Activated CD8-positive, alpha-beta memory T cell treated with anti-CD3 and anti-CD28 coated beads for 48 hours (primary cell): ENCODE measurements around the gene IL23R.
"Not testable (repeated sequence)": the region's sequence is repeated elsewhere in the genome, so short reads cannot be mapped to it uniquely, and the experiment has no call there.

Experiments used
- DNase-seq, 3 experiments: peaks; one replicate each; pipeline ENCODE4 v3.0.0-alpha.2; 2020; ENCODE audit warnings: low read depth in 2 of 3, low spot score in 2 of 3

IL23R gene, protein sequence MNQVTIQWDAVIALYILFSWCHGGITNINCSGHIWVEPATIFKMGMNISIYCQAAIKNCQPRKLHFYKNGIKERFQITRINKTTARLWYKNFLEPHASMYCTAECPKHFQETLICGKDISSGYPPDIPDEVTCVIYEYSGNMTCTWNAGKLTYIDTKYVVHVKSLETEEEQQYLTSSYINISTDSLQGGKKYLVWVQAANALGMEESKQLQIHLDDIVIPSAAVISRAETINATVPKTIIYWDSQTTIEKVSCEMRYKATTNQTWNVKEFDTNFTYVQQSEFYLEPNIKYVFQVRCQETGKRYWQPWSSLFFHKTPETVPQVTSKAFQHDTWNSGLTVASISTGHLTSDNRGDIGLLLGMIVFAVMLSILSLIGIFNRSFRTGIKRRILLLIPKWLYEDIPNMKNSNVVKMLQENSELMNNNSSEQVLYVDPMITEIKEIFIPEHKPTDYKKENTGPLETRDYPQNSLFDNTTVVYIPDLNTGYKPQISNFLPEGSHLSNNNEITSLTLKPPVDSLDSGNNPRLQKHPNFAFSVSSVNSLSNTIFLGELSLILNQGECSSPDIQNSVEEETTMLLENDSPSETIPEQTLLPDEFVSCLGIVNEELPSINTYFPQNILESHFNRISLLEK

DNA sequence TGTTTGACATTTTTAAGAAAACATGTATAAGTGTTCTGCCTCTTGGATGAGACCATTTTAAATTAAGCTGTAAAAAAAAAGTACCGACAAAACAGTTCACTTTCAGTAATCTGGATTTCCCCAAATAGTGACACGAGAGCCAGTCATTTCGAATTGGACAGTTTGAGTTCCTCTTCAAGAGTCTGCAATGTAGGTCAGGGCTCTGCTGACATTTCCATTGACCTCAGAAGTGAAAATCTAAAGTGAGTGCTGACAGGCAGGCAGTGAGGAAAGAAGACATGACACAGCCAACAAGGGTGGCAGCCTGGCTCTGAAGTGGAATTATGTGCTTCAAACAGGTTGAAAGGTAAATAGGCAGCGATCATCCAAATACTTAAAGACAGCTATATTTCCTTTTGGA, at the start of gene IL23R:
TSS of gene IL23R (plus strand) at position 259 of the 400 bp plus-strand sequence. CDS start 1,667 bp downstream, outside the sequence.
- no peak for DNase-seq

DNA sequence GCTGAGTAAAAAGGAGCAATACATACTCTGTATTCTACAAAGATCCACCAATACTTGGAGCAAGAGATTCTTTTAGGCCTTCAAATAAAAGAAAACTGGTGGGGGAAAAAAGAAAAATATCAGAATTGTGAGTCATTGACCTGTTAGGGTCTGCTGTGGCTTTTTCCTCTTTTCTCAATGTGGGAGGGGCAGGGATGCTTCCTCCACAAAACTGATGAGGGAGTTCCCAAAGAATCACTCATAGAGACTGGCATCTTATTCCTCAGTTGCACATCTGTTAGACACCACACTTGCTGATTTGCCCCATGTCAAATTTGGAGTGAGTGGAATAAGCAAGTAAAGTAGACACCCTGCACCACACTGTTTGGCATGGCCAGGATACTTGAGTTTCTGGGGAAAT, 48.1 kb upstream of the IL23R start:
- no peak for DNase-seq

DNA sequence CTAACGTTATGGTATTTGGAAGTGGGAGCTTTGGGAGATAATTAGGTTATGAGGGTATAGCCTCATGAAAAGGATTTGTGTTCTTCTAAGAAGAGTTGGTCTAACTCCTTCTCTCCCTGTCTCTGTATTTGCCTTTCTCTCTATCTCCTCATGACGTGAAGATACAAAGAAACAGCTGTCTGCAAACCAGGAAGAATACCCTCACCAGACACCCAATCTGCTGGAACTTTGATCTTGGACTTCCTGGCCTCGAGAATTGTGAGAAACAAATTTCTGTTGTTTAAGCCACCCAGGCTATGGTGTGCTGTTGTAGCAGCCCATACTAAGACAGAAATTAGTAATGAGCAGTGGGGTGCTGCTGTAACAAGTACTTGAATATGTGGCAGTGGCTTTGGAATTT, 47.6 kb upstream of the IL23R start:
- no peak for DNase-seq

DNA sequence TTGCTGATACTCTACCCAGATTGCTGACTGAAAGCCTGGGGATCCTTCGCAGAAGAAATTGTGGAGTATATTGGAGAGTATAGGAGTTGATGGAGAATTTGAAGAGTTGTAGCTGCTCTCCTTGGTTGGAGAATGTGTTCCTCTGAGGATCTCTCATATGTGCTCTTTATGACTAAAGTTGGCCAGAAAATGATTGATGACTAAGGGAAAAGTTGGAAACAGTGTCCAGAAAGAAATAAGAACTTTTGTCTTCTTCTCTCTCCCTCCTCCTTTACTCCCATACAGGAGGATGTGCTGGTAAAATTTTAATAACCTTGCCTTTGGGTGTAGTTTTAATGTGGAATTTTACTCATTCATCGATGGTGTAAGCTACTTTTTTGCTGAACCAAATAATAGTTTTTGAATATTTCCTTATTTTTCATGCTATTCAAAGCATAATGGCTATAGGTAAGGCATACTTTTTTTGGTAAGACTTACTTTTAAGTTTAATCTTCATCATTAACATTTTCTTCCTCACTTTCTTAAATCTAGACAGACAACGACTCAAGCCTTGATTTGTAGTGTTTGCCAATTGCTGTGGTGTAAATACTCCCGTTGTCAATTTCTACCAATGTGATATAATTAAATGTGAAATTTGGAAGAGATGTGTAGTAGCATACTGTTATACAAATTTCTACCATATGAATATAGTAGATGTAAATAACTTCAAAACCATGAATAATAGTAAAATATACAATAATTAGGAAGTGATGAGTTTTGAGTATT, 45.2 kb upstream of the IL23R start:
- DNase-seq = no peak

DNA sequence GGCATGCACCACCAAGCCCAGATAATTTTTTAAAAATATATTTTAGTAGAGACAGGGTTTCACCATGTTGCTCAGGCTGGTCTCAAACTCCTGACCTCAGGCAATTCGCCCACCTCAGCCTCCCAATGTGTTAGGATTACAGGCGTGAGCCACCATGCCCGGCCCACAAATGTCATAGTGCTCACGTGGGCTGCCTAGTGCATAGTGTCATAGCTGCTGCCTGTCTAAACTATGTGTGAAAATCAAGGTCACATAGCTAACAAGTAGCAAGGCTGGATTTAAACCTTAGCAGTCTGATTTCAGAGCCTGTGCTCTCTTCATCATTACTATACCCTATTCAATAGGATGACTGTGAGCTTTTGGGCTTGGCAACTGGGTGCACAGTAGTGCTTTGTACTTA, 41.8 kb upstream of the IL23R start:
- no peak for DNase-seq

DNA sequence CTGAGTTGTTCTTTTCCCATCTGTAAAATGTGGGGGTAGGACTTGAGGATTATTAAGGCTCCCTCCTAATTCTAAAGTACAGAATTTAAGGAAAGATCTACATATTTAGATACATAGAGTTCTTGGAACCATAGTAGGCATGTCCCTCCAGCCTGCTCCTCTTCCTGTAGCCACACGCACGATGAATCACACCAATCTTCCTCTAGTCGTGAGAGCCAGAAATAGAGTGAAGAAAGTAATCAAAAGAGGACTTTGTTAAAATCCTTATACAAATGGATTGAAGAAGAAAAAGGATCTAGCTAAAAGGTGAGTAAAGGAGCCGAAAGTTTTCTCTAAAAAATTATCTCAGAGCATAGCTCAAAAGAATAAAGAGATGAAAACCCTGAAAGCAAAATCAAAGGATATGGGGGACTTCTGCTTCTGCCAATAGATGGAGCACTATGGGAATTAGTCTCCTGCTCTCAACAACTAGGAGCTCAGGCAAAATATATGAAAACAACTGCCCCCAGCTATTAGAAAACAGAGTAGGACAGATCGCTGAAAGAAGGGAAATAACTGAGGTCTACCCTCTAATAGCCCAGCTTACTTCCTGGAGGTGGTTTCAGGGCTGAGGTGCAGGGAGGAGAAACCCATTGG, 40.0 kb upstream of the IL23R start:
- no peak for DNase-seq

DNA sequence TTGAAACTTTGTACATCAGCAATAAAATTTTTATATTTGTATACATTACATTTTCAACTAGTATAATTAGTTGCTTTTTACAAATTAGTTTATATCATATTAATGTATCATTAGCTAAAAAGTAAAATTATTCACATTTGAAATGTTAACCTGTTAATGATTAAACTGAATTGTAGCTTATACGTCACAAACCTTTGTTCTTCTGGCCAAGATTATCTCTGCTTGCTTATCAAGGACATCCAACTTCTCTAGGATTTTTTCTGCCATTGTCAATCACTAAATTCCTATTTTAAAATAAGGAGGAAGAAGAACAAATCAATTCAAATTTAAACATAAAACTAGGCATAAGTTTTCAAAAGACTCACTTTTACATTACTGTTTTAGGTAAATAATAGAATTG, 39.3 kb upstream of the IL23R start:
- DNase-seq = no peak

DNA sequence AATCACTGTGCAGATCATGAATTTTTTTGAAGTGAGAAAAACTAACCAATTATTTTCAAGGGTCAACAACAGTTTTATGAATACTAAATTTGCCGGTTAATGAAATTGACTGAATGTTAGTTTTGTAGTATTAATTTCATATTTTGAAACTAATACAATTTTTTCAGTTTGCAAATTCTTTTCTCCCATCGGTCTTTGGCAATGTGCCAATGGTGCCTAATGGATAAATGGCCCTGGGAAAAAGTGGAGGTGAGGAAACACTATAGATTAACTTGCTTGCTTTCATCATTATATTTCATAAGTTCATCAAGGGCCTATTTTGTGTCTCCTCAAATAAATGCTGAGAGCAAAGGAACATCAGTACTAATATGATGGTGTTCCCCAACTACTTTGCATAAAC, 35.6 kb upstream of the IL23R start:
- DNase-seq = no peak

DNA sequence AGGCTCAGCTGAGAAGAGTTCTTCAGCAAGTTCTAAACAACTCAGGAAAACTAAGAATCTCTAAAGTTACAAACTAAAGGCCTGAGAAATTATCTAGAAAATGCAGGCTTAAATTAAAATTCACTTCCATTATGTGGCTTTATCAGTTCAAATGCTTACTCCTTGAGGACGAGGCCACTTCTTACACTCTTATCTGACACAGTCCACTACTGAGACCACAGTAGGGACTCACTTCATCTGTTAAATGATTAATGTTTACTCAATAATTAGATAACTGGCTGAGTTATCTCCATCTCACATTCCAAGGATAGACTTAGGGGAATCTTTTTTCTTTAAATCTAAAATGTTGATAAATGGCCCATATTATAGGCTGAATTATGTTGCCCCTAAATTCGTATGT, 33.1 kb upstream of the IL23R start:
- DNase-seq = no peak

DNA sequence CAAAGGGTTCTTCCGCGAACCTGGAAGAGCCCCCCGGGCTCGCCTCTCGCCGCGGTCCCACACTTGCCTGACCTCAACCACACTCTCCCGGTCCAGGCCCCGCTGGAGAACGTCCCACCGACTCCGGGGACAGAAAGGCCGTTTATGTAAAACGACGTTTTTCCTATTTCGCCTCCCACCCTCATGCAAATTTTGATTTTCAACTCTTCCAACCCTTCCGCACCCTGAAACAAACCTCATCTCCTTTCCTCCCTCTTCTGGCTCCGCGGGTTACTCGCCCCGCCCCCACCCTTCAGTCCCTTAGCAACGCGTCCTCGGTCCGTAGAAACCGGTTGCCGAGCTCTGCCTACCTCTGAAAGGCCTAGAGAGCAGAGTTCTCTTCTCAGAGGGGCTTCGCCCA, 31.6 kb upstream of the IL23R start, which contains the start of gene C1orf141:
TSS of gene C1orf141 (minus strand) at position 276 of the 400 bp plus-strand sequence. CDS start 7,730 bp downstream, outside the sequence.
- DNase-seq = no peak

DNA sequence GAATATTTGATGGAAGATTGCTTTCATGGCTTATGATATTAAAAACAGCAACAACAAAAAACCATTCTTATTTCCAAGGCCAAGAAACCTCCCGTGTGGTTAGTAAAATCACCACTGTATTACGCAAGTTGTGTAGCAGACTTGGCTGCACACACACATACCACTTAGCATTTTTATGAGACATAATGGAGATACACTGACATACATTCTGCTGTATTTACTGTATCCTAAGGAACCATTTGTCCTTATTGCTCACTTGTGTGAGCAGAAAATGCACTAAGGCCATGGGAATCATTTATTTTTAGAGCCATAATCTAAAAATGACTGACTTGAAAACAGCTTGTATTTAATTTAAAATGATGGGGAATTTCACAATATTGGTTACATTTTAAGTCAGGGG, 30.9 kb upstream of the IL23R start:
- no peak for DNase-seq

DNA sequence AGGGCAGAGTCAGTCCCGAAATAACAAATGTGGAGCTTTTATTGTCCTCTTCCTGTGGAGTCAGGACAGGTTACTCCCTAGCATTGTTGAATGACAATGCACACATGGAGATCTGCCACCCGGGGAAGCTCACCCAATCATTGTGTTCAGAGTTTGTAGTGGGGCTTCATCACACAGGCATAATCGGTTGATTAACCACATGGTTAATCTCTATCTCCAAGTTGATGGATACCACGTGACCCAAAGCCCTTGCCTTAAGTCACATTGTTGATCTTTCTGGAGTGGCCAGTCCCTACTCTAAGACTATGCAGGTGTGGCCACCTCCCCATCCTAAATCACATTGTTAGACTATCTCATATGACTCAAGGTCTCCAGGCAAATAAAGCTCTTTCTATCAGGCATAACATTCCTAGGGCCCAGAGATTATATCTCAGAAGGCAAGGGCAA, 28.9 kb upstream of the IL23R start:
- no peak for DNase-seq

DNA sequence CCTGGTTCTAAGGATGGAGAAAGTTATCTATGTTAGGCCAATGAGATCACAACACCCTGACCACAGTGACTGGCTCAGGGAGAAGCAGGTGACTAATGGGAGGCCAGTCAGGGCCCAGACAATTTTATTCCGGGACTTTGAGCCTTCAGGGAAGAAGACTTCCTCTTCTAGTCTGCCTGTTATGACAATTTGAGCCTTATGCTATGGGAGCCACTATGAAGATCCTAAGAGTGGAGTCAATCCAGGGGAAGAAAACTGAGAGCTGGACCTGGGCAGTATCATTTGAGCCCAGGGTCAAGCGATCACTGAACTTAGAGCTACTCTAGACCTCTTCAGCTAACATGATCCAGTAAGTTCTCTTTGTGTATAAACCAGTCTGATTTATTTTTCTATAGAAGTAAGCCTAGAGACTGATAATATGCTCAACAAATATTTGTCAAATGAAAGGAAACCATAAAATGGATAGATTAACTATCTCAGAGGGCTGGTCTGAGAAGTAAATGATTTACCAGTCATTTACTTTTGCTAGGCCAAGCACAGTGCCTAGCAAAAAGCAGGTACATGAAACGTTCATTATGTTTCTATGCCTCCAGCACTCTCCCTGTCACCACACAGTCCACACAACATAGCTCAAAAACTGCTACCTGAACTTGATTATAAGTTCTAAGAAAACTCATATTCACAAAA, 27.3 kb upstream of the IL23R start:
- no peak for DNase-seq

DNA sequence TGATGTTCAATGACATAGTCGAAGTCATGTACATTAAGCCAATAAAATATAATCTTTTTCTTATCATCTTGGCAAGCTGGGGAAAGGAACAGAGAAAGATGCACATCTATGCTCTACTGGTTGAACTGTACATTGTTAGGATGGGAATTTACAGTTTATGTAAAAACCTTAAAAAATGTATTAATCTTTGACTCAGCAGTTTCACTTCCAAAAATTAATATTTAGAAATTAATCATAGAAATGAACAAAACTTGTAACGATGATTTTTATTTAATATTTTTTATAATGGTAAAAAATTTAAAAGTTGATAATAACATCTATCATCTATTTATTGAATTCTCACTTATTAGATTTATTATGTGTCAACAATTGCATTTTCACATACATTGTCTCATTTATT, 25.8 kb upstream of the IL23R start:
- DNase-seq = no peak

DNA sequence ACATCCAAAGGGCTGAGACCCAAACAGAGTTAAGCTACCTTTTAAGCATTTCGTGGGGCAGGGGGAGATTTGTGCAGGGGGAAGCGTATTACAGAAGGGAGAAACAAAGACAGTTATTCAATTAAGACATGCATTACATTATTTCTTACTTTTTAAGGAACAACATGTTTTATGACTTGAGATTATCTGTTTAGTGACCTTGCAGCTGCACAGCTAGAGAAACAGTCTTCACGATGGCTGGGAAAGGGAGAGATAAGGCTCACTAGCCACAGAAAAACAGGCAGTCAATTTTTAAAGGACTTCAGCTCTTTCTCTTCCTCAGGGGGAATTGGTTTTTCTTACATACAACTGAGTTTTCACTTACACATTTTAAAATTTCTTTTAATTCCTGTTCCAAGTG, 24.4 kb upstream of the IL23R start:
- not testable (repeated sequence) for DNase-seq

DNA sequence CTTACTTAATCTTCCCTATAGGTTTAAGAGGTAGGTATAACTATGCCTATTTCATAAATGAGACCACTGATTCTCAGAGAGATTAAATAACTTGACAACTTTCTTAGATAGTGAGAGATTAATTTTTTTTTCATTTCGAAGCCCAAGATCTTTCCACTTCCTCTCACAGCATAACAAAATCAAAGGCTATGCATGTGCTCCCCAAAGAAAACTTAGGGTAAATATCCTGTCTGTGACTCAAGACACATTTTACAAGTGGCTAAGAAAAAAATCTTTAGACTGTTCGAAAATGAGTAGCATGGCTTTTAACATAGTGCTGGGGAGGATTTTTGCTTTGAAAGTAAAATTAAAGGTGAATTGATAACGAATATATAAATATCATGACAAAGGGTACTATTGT, 23.3 kb upstream of the IL23R start:
- no peak for DNase-seq

DNA sequence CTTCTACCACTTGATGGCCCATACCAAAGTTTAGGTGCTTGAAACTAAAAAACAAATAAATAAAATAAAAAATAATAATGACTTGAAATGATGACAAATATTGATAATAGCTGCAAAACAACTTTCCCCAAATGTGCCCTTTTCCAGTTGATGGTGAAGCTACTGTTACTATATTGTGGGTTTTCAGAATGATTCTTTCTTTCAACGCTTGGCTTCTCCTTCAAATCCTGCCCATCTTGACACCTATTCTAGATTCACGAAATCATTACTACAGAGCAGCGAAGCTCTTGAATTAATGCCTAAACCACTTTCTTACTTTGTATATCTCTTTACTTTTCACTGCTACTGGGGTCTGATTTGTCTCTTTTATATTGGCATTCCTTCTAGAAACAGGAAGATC, 22.3 kb upstream of the IL23R start:
- DNase-seq = no peak

DNA sequence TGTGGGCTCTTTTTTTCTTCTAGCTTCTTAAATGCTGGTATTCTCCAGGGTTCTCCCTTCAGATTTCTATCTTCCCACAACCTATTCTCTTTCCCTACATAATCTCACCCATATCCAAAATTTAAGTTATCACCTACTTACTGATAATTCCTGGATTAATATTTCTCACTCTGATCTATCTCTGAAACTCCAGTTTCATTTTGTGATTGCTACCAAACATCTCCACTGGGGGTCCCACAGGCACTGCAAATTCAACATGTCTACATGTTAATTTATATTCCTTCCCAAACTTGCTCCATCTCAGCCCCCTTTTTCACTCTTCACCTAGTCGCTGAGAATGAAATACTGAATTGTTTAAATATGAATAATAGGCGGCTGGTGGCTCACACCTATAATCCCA, 21.6 kb upstream of the IL23R start:
- no peak for DNase-seq

DNA sequence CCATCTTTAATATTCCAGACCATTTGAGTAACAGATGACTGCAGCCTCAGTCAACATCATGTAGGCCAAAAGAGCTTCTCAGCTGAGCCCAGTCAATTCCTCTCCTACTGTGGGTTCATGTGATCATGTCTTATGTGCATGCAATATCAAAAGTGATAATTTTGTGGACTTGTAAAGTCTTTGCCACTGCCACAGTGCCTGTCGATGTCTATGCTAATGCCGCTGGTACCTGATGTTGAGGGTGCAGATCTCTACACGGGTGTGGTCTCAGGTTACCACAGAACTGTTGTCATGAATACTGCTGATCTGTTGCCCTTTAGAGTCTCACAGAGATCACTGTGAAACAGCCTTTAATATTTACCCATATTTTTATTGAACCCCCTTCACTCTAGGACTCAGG, 20.2 kb upstream of the IL23R start:
- DNase-seq = no peak

DNA sequence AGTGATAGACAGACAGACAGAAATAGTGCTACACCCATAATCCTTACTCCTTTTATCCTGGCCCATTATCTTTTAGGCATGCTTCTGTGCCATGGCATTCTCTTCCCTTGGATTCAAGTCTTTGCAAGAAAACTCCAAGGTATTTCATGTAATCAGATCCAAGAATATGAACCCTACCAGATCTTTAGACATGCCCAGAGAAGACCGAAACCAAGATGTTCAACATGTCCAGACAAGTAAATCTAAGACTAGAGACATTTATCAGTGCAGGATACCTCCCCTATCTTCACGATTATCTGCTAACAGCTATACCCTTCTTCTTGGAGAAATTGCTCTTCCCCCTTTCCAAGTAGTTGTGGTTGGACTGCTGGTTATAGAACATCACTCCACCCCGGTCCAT, 19.7 kb upstream of the IL23R start:
- no peak for DNase-seq

DNA sequence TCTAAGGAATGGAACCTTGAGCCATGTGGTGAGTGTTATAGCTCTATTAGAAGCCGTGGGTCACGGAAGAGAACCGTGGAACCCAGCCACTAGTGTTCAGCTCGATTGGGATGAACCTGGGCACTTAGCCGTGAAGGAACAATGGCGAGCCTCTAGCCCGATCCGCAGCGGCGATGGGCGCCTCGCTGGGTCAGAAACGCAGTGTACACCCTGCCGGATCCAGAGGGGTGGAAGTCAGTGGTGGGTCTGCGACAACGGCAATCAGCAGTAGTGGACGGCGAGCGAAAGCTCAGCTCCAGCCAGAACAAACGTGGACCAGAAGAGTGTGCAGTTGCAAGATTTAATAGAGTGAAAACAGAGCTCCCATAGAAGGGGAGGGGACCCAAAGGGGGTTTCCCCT, 18.3 kb upstream of the IL23R start:
- not testable (repeated sequence) for DNase-seq
